HUES64 (cell line): Measurements from ENCODE around the gene TTLL4. TPM values are rescaled to one million over a fixed set of nuclear protein-coding genes. Genes with fewer than 3 reads are reported as not detected.
"Not testable (repeated sequence)": the region's sequence is repeated elsewhere in the genome, so short reads cannot be mapped to it uniquely, and the experiment has no call there.

ENCODE experiments used
- H3K27ac ChIP-seq: 2 replicates; pipeline ENCODE4 v1.7.0; 2013; ENCODE audit warnings: low read depth, low read length, inconsistent platforms
- H3K27me3 ChIP-seq: 2 replicates; pipeline ENCODE4 v1.6.1; 2013; ENCODE audit warnings: mild to moderate bottlenecking, low read length; ENCODE audit not compliant: insufficient read depth
- H3K36me3 ChIP-seq: 2 replicates; pipeline ENCODE4 v1.6.1; 2013; ENCODE audit warnings: mild to moderate bottlenecking, low read length; ENCODE audit not compliant: insufficient read depth
- H3K4me1 ChIP-seq: 2 replicates; pipeline ENCODE4 v1.6.1; 2013; ENCODE audit warnings: mild to moderate bottlenecking, low read length, moderate library complexity; ENCODE audit not compliant: insufficient read depth
- H3K4me3 ChIP-seq: 2 replicates; pipeline ENCODE4 v1.5.1; 2013; ENCODE audit warnings: mild to moderate bottlenecking, low read length, moderate library complexity
- H3K9ac ChIP-seq: 2 replicates; pipeline ENCODE4 v1.6.1; 2013; ENCODE audit warnings: mild to moderate bottlenecking, low read depth, low read length
- H3K9me3 ChIP-seq: 2 replicates; pipeline ENCODE4 v1.6.1; 2013; ENCODE audit warnings: low read depth, low read length; ENCODE audit not compliant: insufficient read depth
- WGBS: fragments of 150-250, 120-280 bp; methylation state at CpG from one replicate; pipeline ENCODE4 v1.1.7; 2013; ENCODE audit warnings: missing lambda C conversion rate; 5-methylcytosine and 5-hydroxymethylcytosine counted together
- polyA plus RNA-seq, 2 experiments: library from polyadenylated mRNA; stranded (reverse); fragments of 50-300 nt; gene quantifications; one replicate each; pipeline ENCODE4 v1.2.3, GENCODE V29; 2013

Gene TTLL4
- polyA plus RNA-seq (2013, experiment 1 of 2): 53.7 TPM
- polyA plus RNA-seq (2013, experiment 2 of 2): 55.2 TPM

GRCh38 chr2:218710687-218711549, at the start of gene TTLL4:
TSS of gene TTLL4 (plus strand) at chr2:218710835. CDS start at chr2:218737677, 26,842 bp downstream.
- Histone ChIP-seq H3K9ac (peak within 1 kb of the TSS; percentile 90), H3K4me3 (peak within 1 kb of the TSS; percentile 79), H3K4me1 (no peaks in the 10 kb centered on the region), H3K27me3 (no peaks in the 10 kb centered on the region), H3K27ac (peak within 1 kb of the TSS; percentile 6; the same call in 1 of the 2 replicates), H3K9me3 (no peaks in the 10 kb centered on the region), H3K36me3 (peaks cover 13% of the 10 kb centered on the region)
- under 1% methylated on average over 74 of the region's 74 CpGs for WGBS

- Histone ChIP-seq H3K9ac (no peak overlapping the region), H3K4me1 (no peaks in the 10 kb centered on the region), H3K27ac (no peak overlapping the region), H3K27me3 (no peaks in the 10 kb centered on the region), H3K4me3 (no peak overlapping the region), H3K9me3 (no peaks in the 10 kb centered on the region), H3K36me3 (peaks cover 61% of the 10 kb centered on the region)
- WGBS: 94% methylated on average over 7 of the region's 7 CpGs
Observed at GRCh38 chr2:218662377-218662776, 48.3 kb upstream of the TTLL4 start.

GRCh38 chr2:218662827-218663226, 47.8 kb upstream of the TTLL4 start:
- Histone ChIP-seq H3K27ac (no peak overlapping the region), H3K4me1 (no peaks in the 10 kb centered on the region), H3K9ac (no peak overlapping the region), H3K27me3 (no peaks in the 10 kb centered on the region), H3K4me3 (no peak overlapping the region), H3K9me3 (no peaks in the 10 kb centered on the region), H3K36me3 (peaks cover 61% of the 10 kb centered on the region)
- WGBS: 95% methylated on average over 10 of the region's 10 CpGs

- no peak overlapping the region for H3K4me3 ChIP-seq
- H3K27me3 ChIP-seq: no peaks in the 10 kb centered on the region
- no peak overlapping the region for H3K9ac ChIP-seq
- no peaks in the 10 kb centered on the region for H3K4me1 ChIP-seq
- 95% methylated on average over 15 of the region's 15 CpGs for WGBS
- no peak overlapping the region for H3K27ac ChIP-seq
- no peaks in the 10 kb centered on the region for H3K9me3 ChIP-seq
- peaks cover 69% of the 10 kb centered on the region for H3K36me3 ChIP-seq
Observed at GRCh38 chr2:218663901-218664300, 46.7 kb upstream of the TTLL4 start.

- no peaks in the 10 kb centered on the region for H3K4me1 ChIP-seq
- no peak overlapping the region for H3K9ac ChIP-seq
- H3K36me3 ChIP-seq: peaks cover 72% of the 10 kb centered on the region
- no peaks in the 10 kb centered on the region for H3K27me3 ChIP-seq
- H3K27ac ChIP-seq: no peak overlapping the region
- 97% methylated on average over 7 of the region's 7 CpGs for WGBS
- no peaks in the 10 kb centered on the region for H3K9me3 ChIP-seq
- no peak overlapping the region for H3K4me3 ChIP-seq
Observed at GRCh38 chr2:218664653-218665052, 46.0 kb upstream of the TTLL4 start.

- H3K4me1 ChIP-seq: peaks cover 5% of the 10 kb centered on the region; the same call in 1 of the 2 replicates
- no peaks in the 10 kb centered on the region for H3K9me3 ChIP-seq
- H3K4me3 ChIP-seq: peak overlapping the region; percentile 87
- H3K27me3 ChIP-seq: no peaks in the 10 kb centered on the region
- no peak overlapping the region for H3K27ac ChIP-seq
- WGBS: 46% methylated on average over 12 of the region's 12 CpGs
- H3K9ac ChIP-seq: peak overlapping the region; percentile 69
- peaks cover 42% of the 10 kb centered on the region for H3K36me3 ChIP-seq
Observed at GRCh38 chr2:218671097-218671653, 39.5 kb upstream of the TTLL4 start.

- WGBS: under 1% methylated on average over 49 of the region's 49 CpGs
- Histone ChIP-seq H3K27me3 (no peaks in the 10 kb centered on the region), H3K27ac (peak within 1 kb of the TSS; percentile 76), H3K36me3 (peaks cover 38% of the 10 kb centered on the region), H3K4me1 (peaks cover 5% of the 10 kb centered on the region; the same call in 1 of the 2 replicates), H3K4me3 (peak within 1 kb of the TSS; percentile 87), H3K9me3 (no peaks in the 10 kb centered on the region), H3K9ac (peak within 1 kb of the TSS; percentile 90)
Observed at GRCh38 chr2:218671654-218672566, 38.7 kb upstream of the TTLL4 start, which contains the start of the genes RNF25 and STK36. TSS of gene RNF25 (minus strand) at chr2:218672002. CDS start at chr2:218671970, 32 bp downstream. TSS of gene STK36 (plus strand) at chr2:218672086. CDS start at chr2:218672830, 744 bp downstream.

- Histone ChIP-seq H3K9ac (no peak overlapping the region), H3K36me3 (peaks cover 66% of the 10 kb centered on the region), H3K27me3 (no peaks in the 10 kb centered on the region), H3K9me3 (no peaks in the 10 kb centered on the region), H3K4me3 (no peak overlapping the region), H3K4me1 (no peaks in the 10 kb centered on the region), H3K27ac (no peak overlapping the region)
- WGBS: 90% methylated on average over 4 of the region's 4 CpGs
Observed at GRCh38 chr2:218679119-218679518, 31.5 kb upstream of the TTLL4 start.

GRCh38 chr2:218680061-218680460, 30.6 kb upstream of the TTLL4 start:
- Histone ChIP-seq H3K4me1 (no peaks in the 10 kb centered on the region), H3K9me3 (no peaks in the 10 kb centered on the region), H3K27ac (no peak overlapping the region), H3K4me3 (no peak overlapping the region), H3K9ac (no peak overlapping the region), H3K27me3 (no peaks in the 10 kb centered on the region), H3K36me3 (peaks cover 65% of the 10 kb centered on the region)
- WGBS: 89% methylated on average over 3 of the region's 3 CpGs

GRCh38 chr2:218687400-218688060, 23.1 kb upstream of the TTLL4 start:
- H3K4me3 ChIP-seq, H3K9me3 ChIP-seq, H3K9ac ChIP-seq, H3K27ac ChIP-seq, H3K4me1 ChIP-seq, H3K27me3 ChIP-seq: not testable (repeated sequence)
- 32% methylated on average over 5 of the region's 5 CpGs for WGBS
- H3K36me3 ChIP-seq: peaks cover 66% of the 10 kb centered on the region
